HepG2 (cell line): ENCODE data around the gene RABGAP1. TPM values are rescaled to one million over a fixed set of nuclear protein-coding genes. Genes with fewer than 3 reads are reported as not detected.

Experiments used
- ATAC-seq: fragments of 200-7000 bp; cut with Tn5 transposase; 3 replicates; pipeline ENCODE4 v1.9.1; 2020; ENCODE audit warnings: mild to moderate bottlenecking, moderate library complexity
- BruUV-seq: library from RNA; stranded (reverse); fragments of 400-500 nt; replicated peaks from 2 replicates; lab custom pipeline; 2021; lab: Mats Ljungman, UMichigan
- CTCF ChIA-PET: fragments of 300-600 bp; formaldehyde crosslinking; extraction: SDS; loops from one replicate; lab custom pipeline; 2021; ENCODE audit warnings: low total read pairs, inconsistent platforms, low intra/inter-chr PET ratio; lab: Yijun Ruan, JAX
- POLR2A ChIA-PET: fragments of 350-600 bp; sonication (Branson Sonifier 250); formaldehyde crosslinking; loops from one replicate; lab custom pipeline; 2020; ENCODE audit warnings: antibody characterized with exemption, inconsistent platforms; lab: Yijun Ruan, JAX
- DNase-seq: peaks from one replicate; pipeline ENCODE4 v3.0.0-alpha.2; 2015; ENCODE audit warnings: low spot score
- FAIRE-seq: peaks from 3 replicates; lab custom pipeline; 2011; peaks lifted over from hg19 to GRCh38; lab: Jason Lieb, UNC
- H2AFZ ChIP-seq: one replicate; pipeline ENCODE4 v1.6.1; 2011; ENCODE audit warnings: low read length, inconsistent platforms
- H3K27ac ChIP-seq: fragments of 300-600 bp; 3 replicates; pipeline ENCODE4 v1.8.0; 2011; ENCODE audit warnings: mixed run types, mild to moderate bottlenecking, mixed read lengths, low read length, inconsistent platforms; ENCODE audit not compliant: insufficient read depth; ENCODE audit errors: extremely low read length
- H3K27me3 ChIP-seq, 2 experiments: fragments of 200-600 bp in 1 of 2; 2 replicates in 1 of 2; 3 replicates in 1 of 2; pipeline versions ENCODE4 v1.6.0 to v1.8.0; 2011; ENCODE audit warnings: low read length in 2 of 2, mild to moderate bottlenecking in 2 of 2, moderate library complexity in 2 of 2, inconsistent platforms in 1 of 2; ENCODE audit not compliant: insufficient read depth in 2 of 2, control insufficient read depth in 1 of 2
- H3K36me3 ChIP-seq, 2 experiments: fragments of 200-600 bp in 1 of 2; replicated peaks in 1 of 2; 2 replicates in 1 of 2; 3 replicates in 1 of 2; pipeline versions ENCODE4 v1.5.1 to v1.8.0; 2011; ENCODE audit warnings: low read length in 2 of 2, inconsistent platforms in 1 of 2; ENCODE audit not compliant: insufficient read depth in 2 of 2, control insufficient read depth in 1 of 2
- H3K4me1 ChIP-seq: 2 replicates; pipeline ENCODE4 v1.5.1; 2012; ENCODE audit warnings: low read length, inconsistent platforms; ENCODE audit not compliant: insufficient read depth
- H3K4me2 ChIP-seq: 2 replicates; pipeline ENCODE4 v1.6.0; 2011; ENCODE audit warnings: low read depth, low read length, inconsistent platforms
- H3K4me3 ChIP-seq, 3 experiments: fragments of 200-600 bp in 1 of 3; sonication (generic), shearing (Covaris generic) in 1 of 3; replicated peaks in 1 of 3; 2 replicates each; pipeline ENCODE4 v1.5.1; 2011 to 2016; ENCODE audit warnings: low read length in 3 of 3, inconsistent platforms in 2 of 3, low read depth in 2 of 3, mild to moderate bottlenecking in 2 of 3, control low read depth in 1 of 3, mixed read lengths in 1 of 3; ENCODE audit not compliant: insufficient read depth in 1 of 3
- H3K79me2 ChIP-seq: one replicate; pipeline ENCODE4 v1.6.1; 2011; ENCODE audit warnings: low read length, inconsistent platforms; ENCODE audit not compliant: insufficient read depth
- H3K9ac ChIP-seq: 2 replicates; pipeline ENCODE4 v1.6.0; 2011; ENCODE audit warnings: mild to moderate bottlenecking, low read depth, low read length, inconsistent platforms; ENCODE audit not compliant: insufficient read depth
- H3K9me3 ChIP-seq: 2 replicates; pipeline ENCODE4 v1.5.1; 2012; ENCODE audit warnings: mild to moderate bottlenecking, low read length
- H4K20me1 ChIP-seq: 2 replicates; pipeline ENCODE4 v1.6.0; 2011; ENCODE audit warnings: inconsistent platforms, mild to moderate bottlenecking, low read length, moderate library complexity; ENCODE audit not compliant: insufficient read depth
- SETDB1 ChIP-seq: sonication (generic); formaldehyde crosslinking; IDR thresholded peaks from 2 replicates; pipeline ENCODE4 v1.5.1; 2020; ENCODE audit warnings: missing genetic modification reagents, mild to moderate bottlenecking, borderline replicate concordance
- SP5 ChIP-seq: IDR thresholded peaks from 2 replicates; pipeline ENCODE4 v1.6.1; 2016; ENCODE audit warnings: low read depth, borderline replicate concordance
- ZNF75D ChIP-seq: sonication (generic); formaldehyde crosslinking; IDR thresholded peaks from 2 replicates; pipeline ENCODE4 v1.8.1; 2023; ENCODE audit warnings: missing genetic modification reagents, mild to moderate bottlenecking, borderline replicate concordance
- WGBS: methylation state at CpG from one replicate; pipeline ENCODE4 v1.1.6; 2017; ENCODE audit warnings: low lambda C conversion rate; 5-methylcytosine and 5-hydroxymethylcytosine counted together
- in situ Hi-C: cut with HindIII; loops from 2 replicates; pipeline ENCODE4 v1.10.0; 2017; ENCODE audit warnings: low pct_unique_long_range_greater_than_20kb; ENCODE audit not compliant: extremely low pct_ligation_motif_present
- intact Hi-C: fragments of 100-400 bp; cut with micrococcal nuclease; formaldehyde crosslinking; loops from one replicate; pipeline ENCODE4 v1.10.0; 2022; ENCODE audit not compliant: unreplicated experiment
- polyA plus RNA-seq, 8 experiments: library from polyadenylated mRNA; depleted of rRNA in 3 of 8; stranded (reverse) in 7 of 8; unstranded in 1 of 8; fragments of >200 nt; fragmentation: Illumina TruSeq in 4 of 8; extraction: Trizol in 4 of 8; gene quantifications; 2 replicates each; pipeline versions ENCODE4 v1.2.1 to v1.2.3, GENCODE V29; 2011 to 2016; ENCODE audit warnings: low read depth in 4 of 8, missing spikeins in 1 of 8, mixed read lengths in 1 of 8; ENCODE audit not compliant: insufficient read depth in 1 of 8
- total RNA-seq, 5 experiments: library from RNA; depleted of rRNA; stranded (reverse); fragments of >200 nt; fragmentation: Illumina TruSeq; extraction: Trizol; gene quantifications; 2 replicates each; pipeline ENCODE4 v1.2.3, GENCODE V29; 2016; ENCODE audit warnings: low read depth in 1 of 5

Gene RABGAP1
- total and polyA plus RNA-seq, 2 of the 13 experiments (the other 11 are each of a cell fraction or from before 2014, with no cell fraction given) = 19.1 to 19.3 TPM

DNA sequence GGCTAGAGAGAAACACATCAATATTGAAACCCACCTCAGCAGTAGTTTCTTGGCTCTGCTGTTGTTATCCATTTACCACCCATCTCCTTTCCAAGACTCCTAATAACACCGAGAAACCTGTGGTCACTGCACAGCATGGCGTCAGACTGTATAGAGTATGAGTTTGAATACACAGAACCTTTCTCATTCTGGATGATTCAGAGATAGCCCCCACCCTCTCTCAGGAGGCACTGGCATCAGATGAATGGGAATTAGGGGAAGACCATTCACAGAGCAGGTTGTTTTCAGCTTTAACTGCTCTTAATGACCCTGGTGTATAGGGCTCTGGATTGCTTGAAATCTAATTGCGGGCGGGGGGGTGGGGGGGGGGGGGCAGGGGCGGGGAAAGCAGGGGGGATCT lies 179.3 kb downstream of the RABGAP1 start:
- 91% methylated on average over 5 of the region's 5 CpGs for WGBS
- no TSS peak for BruUV-seq
- H2AFZ ChIP-seq = no peak overlapping the region
- no peaks in the 10 kb centered on the region; a peak in 2 of 5 replicates for H3K36me3 ChIP-seq
- no peaks in the 10 kb centered on the region for H3K27me3 ChIP-seq
- H3K79me2 ChIP-seq = no peaks in the 10 kb centered on the region
- DNase-seq (no peak), ATAC-seq (no peak), FAIRE-seq (no peak)
- CTCF ChIA-PET = no interaction called here
- H3K4me3 ChIP-seq = no peak overlapping the region
- H3K27ac ChIP-seq = no peak overlapping the region
- peaks cover 16% of the 10 kb centered on the region for H3K4me1 ChIP-seq
- in situ Hi-C loops (no loop called here), intact Hi-C loops (no loop called here)
- H4K20me1 ChIP-seq = no peaks in the 10 kb centered on the region
- TF ChIP-seq ZNF75D (CRISPR knock-in tag) = no peak
- H3K9ac ChIP-seq = no peak overlapping the region
- no peak overlapping the region for H3K4me2 ChIP-seq
- POLR2A ChIA-PET = no interaction called here
- H3K9me3 ChIP-seq = no peaks in the 10 kb centered on the region

DNA sequence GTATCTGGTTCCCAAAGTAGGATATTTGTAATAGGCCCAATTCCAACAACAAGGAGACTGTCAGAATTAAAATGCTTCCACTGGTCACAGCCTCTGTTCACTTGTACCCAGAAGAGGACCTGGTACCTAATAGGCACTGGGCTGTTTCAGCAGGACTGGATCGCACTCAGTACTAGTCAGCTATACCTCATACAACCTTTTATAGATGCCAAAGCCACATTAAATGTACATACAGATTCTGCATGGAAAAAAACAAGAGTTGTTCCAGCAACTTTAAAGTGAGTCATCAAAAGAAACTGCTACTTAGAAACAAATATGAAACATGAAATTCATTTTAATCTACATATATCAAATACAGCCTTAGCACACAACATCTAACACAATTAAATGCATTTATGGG lies 180.1 kb downstream of the RABGAP1 start:
- no peaks in the 10 kb centered on the region for H3K9me3 ChIP-seq
- H3K9ac ChIP-seq = no peak overlapping the region
- ATAC-seq (no peak), FAIRE-seq (no peak), DNase-seq (no peak)
- H3K4me3 ChIP-seq = no peak overlapping the region
- no peaks in the 10 kb centered on the region for H3K27me3 ChIP-seq
- 91% methylated on average over 1 of the region's 1 CpG for WGBS
- H3K36me3 ChIP-seq = no peaks in the 10 kb centered on the region; a peak in 1 of 5 replicates
- ChIA-PET CTCF (no interaction called here), POLR2A (interaction anchor here (1.3 kb wide), 1 partner anchor 11 kb away, joined by 3 read pairs; no protein-coding TSS in a partner anchor)
- peaks cover 19% of the 10 kb centered on the region for H3K4me1 ChIP-seq
- no peak overlapping the region for H3K4me2 ChIP-seq
- H2AFZ ChIP-seq = no peak overlapping the region
- intact Hi-C loops = no loop called here
- peak overlapping the region; percentile 71 for H3K27ac ChIP-seq
- H3K79me2 ChIP-seq = no peaks in the 10 kb centered on the region
- H4K20me1 ChIP-seq = no peaks in the 10 kb centered on the region
- BruUV-seq = no TSS peak
- in situ Hi-C loops = no loop called here
- no peak for TF ChIP-seq SP5 (CRISPR knock-in tag)
- TF ChIP-seq SETDB1 (CRISPR knock-in tag) = no peak
